Choroid plexus epithelial cell (primary cell): ENCODE results near the gene ATOSB.

Source experiments
- DNase-seq: peaks from one replicate; pipeline ENCODE4 v3.0.0-alpha.2; 2010; ENCODE audit warnings: low read depth
- H3K4me3 ChIP-seq: 2 replicates; pipeline ENCODE4 v1.5.1; 2011; ENCODE audit warnings: low read depth, mild to moderate bottlenecking, control low read depth, low read length, moderate library complexity
- TF ChIP-seq, protein P1 (sequence below): conservative IDR thresholded peaks from 2 replicates; pipeline ENCODE4 v1.5.1; 2011; ENCODE audit warnings: low read depth, mild to moderate bottlenecking, control low read depth, inconsistent platforms, low read length, moderate library complexity

Gene ATOSB

DNA sequence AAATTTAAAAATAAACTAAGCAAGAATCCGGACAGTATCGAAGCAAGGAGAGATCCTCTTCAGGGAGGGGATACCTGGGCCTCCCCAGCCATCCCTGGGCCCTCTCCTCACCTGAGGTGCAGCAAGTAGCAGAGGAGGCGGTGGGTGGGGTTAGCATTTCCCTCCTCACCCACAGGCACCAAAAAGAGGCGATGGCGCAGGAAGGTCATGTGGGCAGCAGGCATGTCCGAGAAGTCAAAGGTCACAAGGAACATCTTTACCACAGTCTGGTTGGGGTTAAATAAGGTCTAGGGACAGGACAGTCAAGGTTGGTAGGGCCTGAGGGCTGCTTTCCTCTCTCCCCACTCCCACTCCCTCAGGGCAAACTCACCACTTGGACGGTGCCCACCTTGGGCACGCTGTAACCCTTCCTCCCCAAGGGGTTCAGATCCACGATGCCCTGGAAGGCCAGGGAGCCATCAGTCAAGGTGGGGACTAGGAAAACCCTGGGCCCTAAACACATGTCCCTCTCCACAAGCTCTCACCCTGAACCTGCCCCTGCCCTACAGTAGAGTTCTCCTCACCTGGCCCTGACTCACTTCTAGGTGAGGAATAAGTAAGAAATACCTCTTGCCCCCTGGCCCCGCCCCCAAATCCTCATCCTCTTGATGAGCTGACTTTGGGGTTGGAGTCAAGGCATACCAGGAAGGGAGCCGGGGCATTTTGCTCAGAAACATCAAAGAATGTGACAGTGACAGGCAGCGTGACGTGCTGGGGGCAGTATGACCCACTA lies 9.9 kb downstream of the ATOSB start:
- TF ChIP-seq, protein P1, sequence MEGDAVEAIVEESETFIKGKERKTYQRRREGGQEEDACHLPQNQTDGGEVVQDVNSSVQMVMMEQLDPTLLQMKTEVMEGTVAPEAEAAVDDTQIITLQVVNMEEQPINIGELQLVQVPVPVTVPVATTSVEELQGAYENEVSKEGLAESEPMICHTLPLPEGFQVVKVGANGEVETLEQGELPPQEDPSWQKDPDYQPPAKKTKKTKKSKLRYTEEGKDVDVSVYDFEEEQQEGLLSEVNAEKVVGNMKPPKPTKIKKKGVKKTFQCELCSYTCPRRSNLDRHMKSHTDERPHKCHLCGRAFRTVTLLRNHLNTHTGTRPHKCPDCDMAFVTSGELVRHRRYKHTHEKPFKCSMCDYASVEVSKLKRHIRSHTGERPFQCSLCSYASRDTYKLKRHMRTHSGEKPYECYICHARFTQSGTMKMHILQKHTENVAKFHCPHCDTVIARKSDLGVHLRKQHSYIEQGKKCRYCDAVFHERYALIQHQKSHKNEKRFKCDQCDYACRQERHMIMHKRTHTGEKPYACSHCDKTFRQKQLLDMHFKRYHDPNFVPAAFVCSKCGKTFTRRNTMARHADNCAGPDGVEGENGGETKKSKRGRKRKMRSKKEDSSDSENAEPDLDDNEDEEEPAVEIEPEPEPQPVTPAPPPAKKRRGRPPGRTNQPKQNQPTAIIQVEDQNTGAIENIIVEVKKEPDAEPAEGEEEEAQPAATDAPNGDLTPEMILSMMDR: no peak
- DNase-seq: no peak
- H3K4me3 ChIP-seq: no peak overlapping the region

GRCh38 chr9:35105126-35105525 lies 10.5 kb downstream of the ATOSB start:
- no peak overlapping the region for H3K4me3 ChIP-seq
- no peak for DNase-seq
- TF ChIP-seq, protein P1: no peak

DNA sequence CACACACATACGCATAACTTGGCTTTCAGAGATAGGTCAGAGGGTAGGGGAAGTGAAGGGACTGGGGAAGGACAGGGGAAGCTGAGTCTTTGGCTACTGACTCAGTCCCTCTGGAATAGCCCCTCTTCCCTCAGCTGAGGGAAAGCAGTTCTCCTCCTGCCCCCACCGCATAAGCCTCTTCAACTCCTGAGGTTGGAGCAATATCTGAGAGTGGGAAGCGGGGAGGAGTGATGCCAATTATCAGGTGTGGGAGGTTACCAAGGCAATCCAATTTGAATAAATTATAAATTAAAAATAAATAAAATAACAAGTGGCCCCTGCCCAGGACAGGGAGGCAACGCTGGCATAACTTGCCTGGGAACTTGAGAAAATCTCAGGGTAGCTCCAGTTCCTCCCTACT lies 11.1 kb downstream of the ATOSB start:
- TF ChIP-seq, protein P1: no peak
- no peak overlapping the region for H3K4me3 ChIP-seq
- no peak for DNase-seq

DNA sequence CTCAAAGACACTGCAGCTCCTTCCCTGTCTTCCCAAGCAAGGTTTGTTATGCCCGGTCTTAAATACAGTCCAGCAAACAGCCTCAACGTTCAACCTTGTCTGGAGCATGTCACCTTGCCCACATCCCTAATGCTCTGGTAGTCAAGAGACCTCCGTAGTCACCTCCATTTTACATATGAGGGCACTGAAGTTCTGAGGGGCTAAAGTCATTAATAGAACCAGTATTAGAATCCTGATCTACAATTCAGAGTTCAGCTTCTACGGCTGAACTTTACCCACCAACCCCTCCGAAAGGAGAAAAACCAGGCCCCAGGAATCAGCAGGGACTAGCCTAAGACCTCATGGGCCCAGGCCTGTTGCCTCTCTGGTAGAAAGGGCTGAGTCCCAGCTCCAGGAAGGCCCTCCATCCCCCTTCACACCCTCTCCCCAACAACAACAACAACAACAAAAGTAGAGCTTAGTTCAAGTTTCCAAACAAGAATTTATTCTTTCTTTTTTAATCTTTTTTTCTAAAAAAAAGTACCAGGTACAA lies 11.9 kb downstream of the ATOSB start:
- TF ChIP-seq, protein P1: no peak
- no peak for DNase-seq
- H3K4me3 ChIP-seq: peak overlapping the region; percentile 70

- H3K4me3 ChIP-seq: peak within 1 kb of the TSS; percentile 70
- peak; percentile 99 for DNase-seq
- TF ChIP-seq, protein P1: peak; percentile 7
Measured at GRCh38 chr9:35102769-35103659, 12.6 kb downstream of the ATOSB start, which contains the start of gene STOML2. TSS of gene STOML2 (minus strand) at chr9:35103131. CDS start at chr9:35103094, 37 bp downstream.

GRCh38 chr9:35102465-35102768 lies 13.2 kb downstream of the ATOSB start:
- DNase-seq: peak; percentile 34
- TF ChIP-seq, protein P1: no peak
- H3K4me3 ChIP-seq: peak overlapping the region; percentile 70
